D341Med (cell line): ENCODE data around the gene BRPF1.

Experiments used
- DNase-seq: peaks from one replicate; pipeline ENCODE4 v3.0.0; 2012; ENCODE audit warnings: low spot score

The BRPF1 gene

DNA sequence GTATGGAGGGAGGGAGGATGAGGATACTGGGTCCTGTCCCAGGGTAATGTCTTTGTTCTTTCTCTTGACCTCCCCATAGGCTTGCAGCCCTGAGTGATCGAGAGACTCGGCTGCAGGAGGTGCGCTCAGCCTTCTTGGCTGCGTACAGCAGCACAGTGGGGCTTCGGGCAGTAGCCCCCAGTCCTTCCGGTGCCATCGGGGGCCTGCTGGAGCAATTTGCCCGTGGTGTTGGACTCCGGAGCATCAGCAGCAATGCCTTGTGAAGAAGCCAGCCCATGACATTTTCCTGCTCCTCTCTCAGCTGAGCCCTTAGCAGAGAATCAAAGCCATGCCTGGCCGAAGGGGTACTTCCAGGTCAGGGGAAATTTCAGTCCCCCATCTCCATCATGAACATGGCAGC, 29.8 kb upstream of the BRPF1 start:
- no peak for DNase-seq

DNA sequence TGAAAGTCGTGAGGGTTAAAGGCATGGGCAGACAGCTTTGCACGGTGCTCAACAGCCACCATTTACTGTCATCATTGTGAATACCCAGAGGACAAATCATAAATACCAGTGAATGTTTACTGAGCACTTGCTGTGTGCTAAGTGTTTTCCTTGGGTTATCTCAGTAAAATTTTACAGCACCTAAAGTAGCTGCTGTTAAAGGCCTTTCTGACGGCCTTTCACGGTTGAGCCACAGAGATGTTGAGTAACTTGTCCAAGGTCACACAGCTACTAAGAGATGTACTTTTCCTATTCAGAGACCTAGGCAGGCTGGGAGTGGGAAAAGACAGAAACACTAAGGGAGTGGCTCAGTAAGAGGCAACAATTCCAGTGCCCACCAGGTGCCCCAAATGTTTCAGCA, 28.3 kb upstream of the BRPF1 start:
- no peak for DNase-seq

DNA sequence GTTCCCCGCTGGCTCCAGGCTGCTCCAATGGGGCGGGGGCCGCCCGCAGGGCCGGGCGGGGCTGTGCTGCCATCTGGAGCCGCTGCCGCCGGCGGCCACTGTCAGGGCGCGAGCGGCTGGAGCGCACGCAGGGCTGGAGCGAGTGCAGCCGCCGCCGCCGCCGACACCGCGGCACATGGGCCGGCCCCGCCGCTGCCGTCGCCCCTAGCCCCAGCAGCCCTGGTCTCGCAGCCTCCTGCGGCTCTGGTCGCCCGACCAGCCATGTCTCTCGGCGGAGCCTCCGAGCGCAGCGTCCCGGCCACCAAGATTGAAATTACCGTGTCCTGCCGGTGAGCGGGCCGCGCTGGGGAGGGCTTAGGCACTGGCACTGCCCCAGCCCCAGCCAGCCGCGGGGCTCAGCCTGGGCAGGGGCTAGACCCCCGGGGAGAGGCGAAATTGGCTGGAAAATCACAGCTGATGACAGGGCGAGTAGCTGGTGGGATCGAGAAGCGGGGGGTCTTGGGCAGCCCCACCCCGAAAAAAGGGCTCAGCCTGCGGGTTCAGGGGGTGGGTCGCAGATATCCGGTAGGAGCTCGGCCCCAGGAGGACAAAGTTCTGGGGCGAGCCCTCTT, 27.7 kb upstream of the BRPF1 start, which contains the start of gene CPNE9:
Gene CPNE9, plus strand, starts transcription at position 98 of the 611 bp plus-strand sequence. Its CDS starts 164 bp downstream, at position 262.
- peak; percentile 83 for DNase-seq

DNA sequence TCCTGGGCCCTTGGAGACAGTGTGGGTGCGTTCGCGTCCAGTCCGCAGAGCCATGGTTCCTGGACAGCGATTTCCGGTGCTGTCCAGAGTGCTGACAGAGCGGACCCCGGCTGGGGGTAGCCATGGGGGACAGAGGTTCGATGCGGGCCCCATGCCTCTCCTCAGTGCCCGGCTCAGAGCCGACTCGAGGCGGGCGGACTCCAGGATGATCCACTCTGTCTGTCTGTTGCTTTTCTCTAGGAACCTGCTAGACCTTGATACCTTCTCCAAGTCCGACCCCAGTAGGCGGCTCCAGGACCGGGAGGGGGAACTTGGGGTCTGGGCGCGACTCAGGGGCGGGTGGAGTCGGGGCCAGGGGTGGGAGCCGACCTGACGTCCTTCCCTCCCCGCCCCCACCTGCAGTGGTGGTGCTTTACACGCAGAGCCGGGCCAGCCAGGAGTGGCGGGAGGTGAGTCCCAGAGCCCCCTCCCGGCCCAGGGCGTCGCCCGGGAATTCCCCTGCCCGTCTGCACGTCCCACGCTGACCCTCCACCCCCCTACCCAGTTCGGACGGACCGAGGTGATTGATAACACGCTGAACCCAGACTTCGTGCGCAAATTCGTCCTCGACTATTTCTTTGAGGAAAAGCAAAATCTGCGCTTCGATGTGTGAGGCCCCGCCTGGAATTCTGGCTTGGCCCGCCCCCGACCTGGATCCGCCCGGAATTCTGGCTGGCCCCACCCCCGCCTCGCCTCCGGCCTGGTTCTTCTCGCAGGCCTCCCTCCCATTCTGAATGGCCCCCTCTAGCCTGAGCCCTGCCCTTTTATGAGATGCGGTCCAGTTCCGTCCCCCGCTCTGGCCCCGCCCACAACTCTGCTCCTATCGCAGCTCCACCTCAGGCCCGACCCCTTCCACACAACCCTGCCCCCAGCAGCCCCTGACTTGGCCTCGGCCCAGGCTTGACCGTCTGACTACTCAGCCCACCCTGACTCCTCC, 26.9 kb upstream of the BRPF1 start:
- DNase-seq = peak; percentile 68

DNA sequence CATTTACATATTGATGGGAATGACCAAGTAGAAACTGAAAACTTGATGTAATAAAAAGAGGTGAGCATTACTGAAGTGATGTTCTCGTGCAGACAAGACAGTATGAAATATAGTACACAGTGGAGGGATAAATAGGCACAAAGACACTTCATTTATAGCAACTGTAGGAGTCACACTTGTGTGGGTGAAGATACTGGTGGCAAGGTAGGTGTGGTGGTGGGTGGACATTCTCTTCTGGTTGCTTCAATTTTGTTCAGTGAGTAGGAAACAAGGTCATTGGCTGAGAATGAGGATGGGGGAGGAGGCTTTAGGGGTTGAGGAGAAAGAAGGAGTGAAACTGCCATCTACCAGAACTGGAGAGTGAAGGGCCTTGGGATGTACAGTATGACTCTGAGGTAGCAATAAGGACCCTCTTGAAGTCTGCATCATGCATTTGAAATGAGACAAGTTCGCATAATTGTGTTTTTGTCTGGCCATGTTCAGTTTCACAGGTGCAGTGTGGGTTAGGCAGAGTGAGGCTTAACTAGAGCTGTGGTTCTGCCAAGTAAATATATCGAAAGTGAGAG, 21.3 kb upstream of the BRPF1 start:
- no peak for DNase-seq

DNA sequence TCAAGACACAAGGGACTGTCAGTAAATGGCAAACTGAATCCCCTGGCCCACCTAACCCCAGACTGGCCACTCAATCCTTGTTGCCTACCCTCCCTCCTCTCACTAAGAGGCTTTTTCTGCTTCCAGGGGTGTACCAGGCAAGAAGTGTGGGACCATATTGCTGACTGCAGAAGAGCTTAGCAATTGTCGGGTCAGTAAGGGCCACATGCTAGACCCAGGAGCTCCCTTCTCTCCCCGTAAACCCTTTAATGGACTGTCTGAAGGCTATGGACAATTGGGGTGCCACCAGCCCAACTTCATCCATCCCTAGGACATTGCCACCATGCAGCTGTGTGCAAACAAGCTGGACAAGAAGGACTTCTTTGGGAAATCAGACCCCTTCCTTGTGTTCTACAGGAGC, 19.1 kb upstream of the BRPF1 start:
- no peak for DNase-seq

DNA sequence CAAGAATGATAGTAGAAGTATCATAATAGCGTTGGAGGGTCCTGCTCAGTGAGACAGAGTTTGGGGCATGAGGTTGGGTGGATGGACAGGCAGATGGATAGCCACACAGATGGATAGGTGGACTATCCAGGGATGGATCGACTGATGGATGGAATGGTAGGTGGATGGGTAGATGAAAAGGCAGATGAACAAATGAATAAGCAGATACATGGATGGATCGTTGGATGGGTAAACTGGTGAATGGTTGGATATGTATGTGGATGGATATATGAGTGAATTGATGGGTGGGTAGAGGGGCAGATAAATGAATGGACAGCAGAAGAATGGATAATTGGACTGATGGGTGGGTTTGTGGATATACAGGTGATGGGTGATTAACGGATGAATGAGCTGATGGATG, 18.4 kb upstream of the BRPF1 start:
- DNase-seq = no peak

DNA sequence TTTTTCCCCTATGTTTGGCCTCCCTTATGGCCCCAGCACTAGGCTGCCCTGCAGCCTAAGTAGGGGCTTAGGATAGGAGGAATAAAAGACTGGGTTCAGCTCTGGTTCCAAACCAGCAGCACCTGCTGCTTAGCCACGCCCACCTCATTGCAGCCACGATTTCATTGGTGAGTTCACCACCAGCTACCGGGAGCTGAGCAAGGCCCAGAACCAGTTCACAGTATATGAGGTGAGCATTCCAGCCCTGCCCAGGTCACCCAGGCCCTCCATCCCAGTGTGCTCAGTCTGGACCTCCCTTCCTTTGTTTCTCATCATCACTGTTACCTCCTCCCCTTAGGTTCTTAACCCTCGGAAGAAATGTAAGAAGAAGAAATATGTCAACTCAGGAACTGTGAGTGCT, 16.4 kb upstream of the BRPF1 start:
- DNase-seq = no peak

DNA sequence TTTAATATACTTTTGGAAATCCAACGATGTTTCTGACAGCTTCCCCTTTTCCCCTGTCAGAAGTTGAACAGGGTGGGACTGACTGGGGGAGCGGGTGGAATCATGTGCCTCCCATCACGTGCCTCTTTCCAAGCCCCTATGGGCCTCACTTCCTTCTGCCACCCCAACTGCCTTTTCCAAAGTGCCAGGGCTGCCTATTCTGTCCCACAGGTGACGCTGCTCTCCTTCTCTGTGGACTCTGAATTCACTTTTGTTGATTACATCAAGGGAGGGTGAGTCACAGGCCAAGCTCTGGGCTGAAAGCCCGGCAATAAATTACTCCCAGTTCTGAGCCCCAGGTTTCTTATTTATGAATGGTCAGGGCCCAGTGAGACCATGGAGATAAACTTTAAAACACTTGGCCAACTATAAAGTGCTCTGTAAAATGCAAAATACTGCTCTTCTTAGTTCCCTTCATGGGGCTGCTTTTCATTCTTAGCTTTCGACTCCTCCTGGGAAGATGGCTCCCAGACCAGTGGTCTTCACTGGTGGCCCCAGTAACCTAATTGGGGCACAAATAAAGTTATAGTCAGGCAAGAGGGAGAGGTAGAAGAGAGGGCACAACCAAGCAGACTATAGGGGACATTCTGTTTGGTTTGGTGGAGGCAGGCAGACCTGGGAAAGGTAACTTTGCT, 15.6 kb upstream of the BRPF1 start:
- DNase-seq = no peak

DNA sequence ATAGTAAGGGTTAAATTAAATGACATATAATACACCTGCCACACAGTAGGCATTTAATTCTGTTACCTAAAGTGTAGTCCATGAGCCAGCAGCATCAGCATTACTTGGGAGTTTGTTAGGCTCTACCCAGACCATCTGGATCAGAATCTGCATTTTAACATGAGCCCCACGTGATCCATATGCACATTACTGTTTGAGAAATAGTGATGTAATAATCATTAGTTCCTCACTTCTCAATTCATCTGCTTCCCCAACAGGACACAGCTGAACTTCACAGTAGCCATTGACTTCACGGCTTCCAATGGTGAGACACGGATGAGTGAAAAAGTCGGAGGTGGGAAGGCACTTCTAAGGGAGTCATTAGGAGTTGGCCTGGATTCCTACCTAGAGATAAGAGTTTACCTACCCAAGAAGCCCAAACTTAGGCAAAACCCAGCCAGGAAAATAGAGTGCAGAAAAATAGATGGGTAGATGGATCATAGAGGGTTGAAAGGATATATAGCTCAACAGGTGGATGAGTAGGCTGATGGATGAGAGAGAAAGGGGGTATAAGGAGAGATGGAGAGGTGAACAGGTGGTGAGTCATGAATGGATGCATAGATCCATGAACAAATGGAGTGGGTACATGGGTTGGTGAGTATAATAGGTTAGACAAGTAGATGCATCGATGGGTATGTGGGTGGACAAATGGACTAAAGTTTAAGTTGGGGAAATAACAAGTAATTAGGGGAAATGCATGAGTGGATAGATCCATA, 14.6 kb upstream of the BRPF1 start:
- DNase-seq = no peak

DNA sequence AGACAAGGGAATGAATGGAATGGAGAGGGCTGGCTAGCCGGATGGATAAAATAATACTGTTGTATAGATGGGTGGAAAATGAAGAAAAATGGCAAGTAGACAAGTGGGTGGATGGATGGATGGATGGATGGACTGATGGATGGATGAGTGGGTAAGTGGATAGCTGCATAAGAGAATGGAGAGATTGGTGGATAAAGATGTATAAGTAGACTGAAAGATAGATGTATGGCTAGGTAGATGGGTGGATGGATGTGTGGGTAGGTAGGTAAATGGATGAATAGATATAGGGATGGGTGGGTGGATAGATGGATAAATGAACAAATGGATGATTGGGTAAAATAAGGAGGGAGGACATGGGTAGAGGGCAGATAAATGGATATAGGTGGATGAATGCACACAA, 14.0 kb upstream of the BRPF1 start:
- no peak for DNase-seq

DNA sequence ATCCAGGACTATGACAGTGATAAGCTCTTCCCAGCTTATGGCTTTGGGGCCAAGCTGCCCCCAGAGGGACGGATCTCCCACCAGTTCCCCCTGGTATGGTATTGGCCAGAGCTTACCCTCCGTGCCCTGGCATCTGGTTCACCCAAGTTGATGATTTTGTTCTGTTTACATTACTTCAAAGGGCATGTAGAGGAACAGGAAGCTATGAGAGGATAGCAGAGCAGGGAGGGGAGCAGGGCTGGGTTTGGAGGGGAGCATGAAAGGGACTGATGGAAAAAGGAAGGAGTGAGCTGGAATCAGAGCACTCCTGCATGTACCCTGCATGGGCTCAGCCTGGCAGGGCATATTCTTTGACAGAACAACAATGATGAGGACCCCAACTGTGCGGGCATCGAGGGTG, 13.4 kb upstream of the BRPF1 start:
- DNase-seq = no peak

DNA sequence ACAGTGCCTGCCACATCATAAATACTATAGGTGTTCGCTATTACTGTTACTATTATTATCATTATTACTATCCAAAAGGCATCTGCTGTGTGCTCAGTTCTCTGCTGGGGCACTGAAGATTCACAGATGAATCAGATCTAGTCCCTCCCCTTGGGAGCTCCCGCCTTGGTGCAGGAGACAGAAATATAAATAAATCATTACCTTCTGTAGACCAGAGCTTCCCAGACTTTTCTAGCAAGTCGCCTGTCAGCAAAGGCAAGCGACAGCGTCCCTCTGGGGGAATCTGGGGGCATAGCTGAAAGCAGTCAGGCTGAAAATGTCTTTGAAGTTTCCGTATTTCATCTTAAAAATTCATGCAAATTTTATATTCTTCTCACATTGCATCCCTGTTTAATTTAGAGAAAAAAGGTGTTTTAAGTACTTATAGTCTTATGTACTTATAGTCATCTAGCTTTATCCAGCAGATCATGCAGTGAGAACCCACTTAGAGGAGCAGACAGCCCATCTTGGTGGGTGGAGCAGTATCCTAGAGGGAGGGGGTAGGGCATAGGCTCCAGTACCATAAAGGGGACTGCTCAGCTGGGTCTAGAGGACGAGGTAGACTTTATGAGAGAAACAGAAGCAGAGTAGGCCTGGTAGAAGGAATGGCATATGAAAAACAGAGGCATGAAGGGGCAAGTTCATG, 10.4 kb upstream of the BRPF1 start:
- no peak for DNase-seq

DNA sequence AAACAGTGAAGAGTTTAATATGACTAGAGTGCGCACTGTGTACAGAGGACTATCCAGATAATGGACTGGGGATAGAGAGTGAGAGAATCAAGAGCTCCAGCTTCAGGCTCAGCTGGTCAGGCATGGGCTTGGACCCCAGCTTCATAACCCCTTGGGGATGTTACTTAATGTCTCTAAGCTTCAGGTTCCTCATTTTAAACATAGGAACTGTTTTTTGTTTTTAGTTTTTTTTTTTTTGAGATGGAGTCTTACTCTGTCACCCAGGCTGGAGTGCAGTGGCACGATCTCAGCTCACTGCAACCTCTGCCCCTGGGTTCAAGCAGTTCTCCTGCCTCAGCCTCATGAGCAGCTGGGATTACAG, 9.9 kb upstream of the BRPF1 start:
- no peak for DNase-seq

DNA sequence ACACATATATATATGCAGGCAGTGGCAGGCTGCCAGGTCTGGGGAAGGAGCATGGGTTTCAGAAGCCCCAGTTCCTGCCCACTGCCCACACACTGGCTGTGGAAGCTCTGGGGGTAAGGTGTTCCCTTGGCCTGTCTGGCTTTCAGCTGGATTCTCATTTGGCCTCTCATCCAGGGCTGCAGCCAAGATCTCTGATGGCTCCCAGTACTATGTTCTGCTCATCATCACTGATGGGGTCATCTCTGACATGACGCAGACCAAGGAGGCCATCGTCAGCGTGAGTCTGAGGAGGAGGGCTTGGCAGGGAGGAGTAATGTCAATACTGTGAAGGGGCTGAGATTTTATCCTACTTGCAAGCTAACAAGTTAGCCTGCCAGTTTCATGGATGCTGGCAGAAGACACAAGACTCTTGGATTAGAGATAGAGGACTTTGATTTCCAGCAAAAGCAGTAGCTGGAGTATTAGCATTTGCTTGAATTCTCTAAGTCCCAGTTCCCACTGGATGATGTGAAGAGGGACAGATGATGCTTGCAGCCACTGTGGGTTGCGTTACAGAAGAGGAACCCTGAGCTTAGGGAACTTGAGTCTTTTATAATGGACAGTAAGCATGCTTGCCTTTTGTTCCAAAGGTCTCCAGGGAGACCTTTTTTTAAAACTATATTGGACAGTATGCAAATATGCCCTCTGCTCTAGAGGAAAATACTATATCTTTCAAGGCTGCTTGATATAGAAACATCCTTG, 5.6 kb upstream of the BRPF1 start:
- no peak for DNase-seq

DNA sequence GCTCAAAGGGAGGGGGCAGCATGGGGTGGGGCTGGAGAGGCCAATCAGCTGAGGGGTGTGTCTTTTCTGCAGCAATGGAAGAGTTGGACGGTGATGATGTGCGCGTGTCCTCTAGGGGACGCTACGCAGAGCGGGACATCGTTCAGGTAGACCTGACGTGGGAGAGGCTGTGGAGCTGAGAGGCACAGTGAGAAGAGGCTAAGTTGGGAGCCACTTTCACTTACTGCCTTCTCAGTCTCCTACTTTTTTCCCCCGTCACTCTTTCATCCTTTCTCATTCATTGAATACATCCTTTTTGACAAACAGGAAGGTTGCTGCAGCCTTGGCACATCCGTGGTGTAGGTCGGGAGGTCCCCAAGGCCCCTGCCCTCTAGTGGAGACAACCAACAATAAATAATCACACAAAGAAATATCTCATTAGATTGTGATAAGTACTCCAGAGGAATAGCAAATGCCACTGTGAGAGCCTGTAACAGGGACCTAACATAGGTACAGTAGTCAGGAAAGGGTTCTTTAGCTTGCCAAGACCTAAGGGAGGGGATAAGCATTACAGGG, 4.4 kb upstream of the BRPF1 start:
- DNase-seq = peak; percentile 73

DNA sequence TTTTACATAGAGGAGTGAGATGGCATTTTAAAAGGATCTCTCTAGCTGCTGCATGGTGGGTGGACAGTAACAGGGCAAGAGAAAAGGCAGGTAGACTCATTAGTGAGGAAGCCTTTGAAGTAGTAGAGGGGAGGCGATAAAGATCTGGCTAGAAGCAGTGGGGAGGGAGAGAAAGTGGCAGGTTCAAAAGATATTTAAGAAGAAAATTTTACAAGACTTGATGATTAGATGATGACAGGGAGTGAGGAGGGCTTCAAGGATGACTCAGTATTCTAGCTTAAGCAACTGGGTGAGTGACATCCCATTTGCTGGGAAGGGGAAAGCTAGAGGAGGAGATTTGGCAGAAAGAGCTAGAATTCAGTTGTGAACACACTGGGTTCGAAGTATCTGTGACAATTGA, 3.8 kb upstream of the BRPF1 start:
- no peak for DNase-seq

DNA sequence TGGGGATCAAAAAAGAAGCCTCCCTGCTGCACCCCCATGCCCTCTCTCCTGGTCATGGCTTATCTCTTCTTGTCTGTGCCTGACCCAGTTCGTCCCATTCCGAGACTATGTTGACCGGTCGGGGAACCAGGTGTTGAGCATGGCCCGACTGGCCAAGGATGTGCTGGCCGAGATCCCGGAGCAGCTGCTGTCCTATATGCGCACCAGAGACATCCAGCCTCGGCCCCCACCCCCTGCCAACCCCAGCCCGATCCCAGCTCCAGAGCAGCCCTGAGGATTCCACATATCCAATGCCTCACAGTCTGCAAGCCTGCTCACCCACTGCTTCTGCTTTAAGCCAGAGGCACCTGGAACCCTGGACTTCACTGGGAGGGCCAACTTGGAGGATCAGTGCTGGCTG, 2.1 kb upstream of the BRPF1 start:
- no peak for DNase-seq

DNA sequence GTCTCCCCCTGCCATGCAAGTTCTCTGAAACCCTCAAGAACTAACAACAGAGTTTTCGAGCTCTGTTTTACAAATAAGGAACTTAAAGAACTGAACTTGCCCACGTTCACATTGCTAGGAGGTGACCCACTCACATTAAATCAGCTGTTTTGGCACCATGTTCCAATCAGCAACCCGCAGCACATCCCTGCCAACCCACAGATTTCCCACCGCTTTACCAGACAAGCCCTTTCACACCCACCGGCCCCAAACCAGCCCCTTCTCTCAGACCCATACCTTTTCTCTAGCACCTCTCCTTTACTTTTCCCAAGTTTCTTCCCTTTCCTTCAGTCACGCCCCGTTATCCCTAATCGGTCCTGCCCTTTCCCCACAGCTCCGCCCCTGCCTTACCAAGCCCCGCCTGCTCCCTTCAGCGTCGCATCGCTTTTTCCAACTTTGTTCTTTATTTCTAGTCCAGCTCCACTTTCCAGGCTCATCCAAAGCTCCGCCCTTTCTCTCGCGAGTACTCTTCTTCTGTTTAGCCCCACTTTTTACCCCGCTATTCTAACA, 804 bp upstream of the BRPF1 start:
- no peak for DNase-seq
